ENCODE measurements around the gene IQGAP3. TPM values are rescaled to one million over a fixed set of nuclear protein-coding genes. Genes with fewer than 3 reads are reported as not detected.

IQGAP3 gene
- total RNA-seq, 1 donor from 2014 or later, result 4.6 TPM

DNA sequence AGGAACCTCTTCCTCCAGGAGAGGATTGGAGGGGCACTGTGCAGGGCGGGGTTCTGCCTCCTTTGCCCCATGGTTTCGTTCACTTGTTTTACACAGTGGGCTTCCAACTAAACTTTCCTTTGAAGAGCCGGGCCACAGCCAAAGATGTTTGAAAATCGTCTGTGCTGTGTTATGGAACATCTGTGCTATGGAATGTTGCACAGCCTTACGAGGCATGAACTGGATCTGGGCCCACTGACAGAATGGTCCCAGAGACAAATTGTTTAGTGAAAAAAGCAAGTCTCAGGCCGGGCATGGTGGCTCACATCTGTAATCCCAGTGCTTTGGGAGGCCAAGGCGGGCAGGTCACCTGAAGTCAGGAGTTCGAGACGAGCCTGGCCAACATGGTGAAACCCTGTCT is 59.2 kb downstream of the IQGAP3 start:
- no peak for DNase-seq (ENCODE audit: low spot score)

DNA sequence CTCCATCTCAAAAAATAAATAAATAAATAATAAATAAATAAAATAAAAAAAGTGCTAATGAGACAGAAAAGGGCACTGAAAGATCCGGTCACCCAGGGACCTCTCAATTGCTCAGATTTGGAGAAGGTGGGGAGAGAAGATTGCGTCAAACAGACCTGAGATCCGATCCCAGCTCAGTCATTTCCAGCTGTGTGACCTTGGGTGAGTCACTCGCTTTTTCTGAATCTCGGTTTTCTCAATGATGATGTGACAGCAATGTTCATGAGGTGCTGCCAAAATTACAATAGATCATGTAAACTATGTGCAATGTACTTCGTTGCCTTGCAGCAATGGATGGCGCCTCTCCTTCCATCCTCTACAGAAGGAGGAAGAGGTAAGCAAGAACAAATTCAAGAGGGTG is 60.7 kb downstream of the IQGAP3 start:
- DNase-seq (ENCODE audit: low spot score), result no peak

GRCh38 chr1:156510709-156511108 is 61.7 kb downstream of the IQGAP3 start:
- peak; percentile 74 for DNase-seq (ENCODE audit: low spot score)

GRCh38 chr1:156509424-156510034 is 62.8 kb downstream of the IQGAP3 start:
- no peak for DNase-seq (ENCODE audit: low spot score)

- DNase-seq (ENCODE audit: low spot score), result no peak
Observed at GRCh38 chr1:156508955-156509234, 63.5 kb downstream of the IQGAP3 start.

DNA sequence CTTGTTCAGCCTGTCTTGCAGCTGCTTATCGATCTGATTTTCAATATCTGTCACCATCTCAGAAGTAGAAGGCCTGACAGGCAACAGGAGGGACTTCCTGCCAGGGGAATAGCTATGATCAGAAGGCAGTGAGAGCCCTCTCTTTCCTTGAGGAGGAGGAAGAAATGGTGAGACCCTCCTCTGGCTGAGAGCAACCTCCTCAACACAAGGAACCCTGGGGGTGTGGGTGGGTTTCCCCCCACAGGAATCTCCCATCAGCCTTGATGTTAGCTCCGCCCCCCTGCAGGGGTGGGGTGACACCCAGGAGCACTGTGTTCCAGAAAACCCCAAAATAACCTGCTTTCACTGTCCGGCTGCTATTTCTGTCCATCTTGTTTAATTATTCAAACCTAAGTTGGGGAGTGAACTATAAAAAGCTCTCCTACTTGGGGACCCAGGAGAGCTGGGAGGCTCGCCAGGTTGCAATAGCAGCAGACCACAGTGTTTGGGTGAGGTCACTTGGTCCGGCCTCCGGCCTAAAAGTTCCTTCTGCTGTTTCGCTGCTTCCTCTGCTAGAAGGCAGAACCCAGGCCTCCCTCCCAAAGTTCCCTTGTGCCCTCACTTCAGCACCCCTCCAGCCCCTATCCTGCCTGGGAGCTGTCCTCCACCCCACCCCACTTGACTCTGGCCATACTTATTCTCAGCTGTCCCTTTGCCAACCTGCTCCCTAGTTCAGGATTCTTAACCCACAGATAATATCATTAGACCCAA is 64.0 kb downstream of the IQGAP3 start:
- no peak for DNase-seq (ENCODE audit: low spot score)

GRCh38 chr1:156506450-156506849 is 65.9 kb downstream of the IQGAP3 start:
- no peak for DNase-seq (ENCODE audit: low spot score)

DNA sequence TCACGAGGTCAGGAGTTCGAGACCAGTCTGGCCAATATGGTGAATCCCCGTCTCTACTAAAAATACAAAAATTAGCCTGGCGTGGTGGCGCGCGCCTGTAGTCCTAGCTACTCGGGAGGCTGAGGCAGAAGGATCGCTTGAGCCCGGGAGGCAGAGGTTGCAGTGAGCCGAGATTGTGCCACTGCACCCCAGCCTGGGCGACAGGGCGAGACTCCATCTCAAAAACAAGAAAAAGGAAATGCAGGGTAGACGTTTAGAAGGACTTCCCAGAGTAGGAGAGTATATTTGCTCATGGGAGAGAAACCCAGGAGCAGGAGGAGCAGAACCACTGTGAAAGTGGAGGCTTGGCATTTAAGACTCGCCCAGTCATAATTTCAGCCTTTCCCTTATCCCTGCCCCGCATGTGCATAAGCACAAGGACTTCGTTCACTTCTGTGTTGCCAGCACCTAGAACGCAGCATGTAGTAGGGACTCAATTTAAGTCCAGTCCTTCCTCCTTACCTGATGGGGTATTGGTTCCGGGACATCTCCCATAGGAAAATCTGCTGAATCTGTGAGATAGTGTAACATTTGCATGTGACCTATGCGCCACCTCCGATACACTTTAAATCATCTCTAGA is 66.6 kb downstream of the IQGAP3 start:
- no peak for DNase-seq (ENCODE audit: low spot score)

DNA sequence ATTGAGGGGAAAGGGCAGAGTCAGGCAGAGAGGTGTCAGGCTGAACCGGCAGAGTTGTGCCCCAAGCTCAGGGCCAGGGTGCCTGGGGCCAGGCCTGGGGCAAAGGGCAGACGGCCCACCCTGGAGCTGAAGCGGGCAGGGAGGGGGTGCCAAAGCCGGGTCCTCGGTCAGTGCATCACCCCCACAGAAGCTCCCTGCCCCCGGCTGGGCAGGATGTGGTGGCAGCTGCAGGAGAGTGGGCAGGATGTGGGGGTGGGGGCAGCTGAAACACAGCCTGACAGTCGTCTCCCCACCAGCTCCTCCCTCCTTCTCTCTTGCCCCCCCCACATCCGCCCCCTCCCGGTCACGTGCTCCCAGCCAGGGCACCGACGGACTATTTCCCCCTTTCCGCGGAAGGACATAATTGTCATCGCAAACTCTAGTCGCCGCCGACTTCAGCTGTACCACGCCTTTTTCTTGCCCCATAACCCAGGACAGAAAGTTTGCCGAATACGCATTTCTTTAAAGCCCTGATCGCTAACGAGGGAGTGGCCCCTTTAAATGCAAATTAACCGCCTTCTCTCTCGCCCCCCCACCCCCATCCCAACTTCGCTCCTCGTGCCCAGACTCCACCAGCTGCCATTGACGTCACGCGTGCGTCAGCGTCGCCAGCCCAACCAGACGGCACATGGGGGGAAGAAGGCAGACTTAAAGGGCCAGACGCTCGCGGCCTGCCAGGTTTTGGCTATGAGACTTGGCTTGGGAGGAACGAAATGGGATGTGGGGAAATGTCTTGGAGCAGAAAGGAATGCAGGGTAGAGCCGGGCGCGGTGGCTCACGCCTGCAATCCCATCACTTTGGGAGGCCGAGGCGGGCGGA is 67.3 kb downstream of the IQGAP3 start:
- DNase-seq (ENCODE audit: low spot score), result peak; percentile 99

DNA sequence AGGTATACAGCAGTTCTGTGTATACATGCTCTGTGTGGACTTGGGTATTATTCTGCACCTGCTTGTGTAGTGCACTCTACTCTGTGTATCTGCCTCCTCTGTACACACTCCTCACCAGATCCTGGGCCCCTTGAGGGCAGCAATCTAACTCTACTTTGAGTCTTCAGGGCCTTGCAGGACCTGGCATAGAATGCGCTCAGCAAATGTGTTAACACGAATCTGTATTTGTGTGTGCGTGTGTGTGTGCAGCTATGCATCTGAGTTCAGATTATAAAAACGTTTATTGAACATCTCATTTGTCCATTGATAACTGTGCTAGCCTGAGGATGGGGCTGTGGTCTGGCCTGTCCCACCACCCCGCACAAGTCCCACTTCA is 67.9 kb downstream of the IQGAP3 start:
- DNase-seq (ENCODE audit: low spot score), result no peak

DNA sequence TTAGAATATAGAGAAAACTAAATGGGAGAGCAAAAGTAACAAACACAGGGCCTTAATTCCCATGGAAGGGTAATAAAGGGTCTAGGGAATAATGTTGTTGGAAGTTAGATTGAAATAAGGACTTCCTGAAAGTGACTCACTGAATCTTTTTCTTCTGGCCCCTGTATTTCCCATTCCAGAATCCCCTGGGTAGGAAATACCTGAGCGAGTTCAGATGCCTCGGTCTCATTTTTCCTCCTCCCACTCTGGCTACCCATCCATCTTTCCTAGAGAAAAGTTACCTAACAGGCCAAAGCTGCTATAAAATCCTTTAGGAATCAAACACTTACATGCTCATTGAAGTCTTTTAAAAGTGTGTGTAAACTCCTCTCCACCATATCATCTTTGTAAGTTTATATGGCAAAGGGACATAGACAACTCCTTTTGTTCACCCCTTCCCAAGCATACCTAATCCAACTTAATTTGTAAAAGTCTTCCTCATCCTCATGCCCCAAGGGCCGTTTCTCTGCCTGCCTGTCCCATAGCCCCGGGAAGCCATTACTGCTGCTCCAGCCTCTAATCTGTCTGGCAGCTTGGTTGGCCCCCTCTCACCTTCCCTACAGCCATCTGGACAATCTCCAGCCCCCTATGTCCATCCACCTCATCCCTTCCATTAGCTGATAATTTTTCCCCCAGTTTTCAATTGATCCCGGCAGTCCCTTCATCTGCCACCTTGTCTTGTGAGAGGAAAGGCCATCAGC is 68.5 kb downstream of the IQGAP3 start:
- DNase-seq (ENCODE audit: low spot score), result no peak

- peak; percentile 96 for DNase-seq (ENCODE audit: low spot score)
Observed at GRCh38 chr1:156502894-156503697, 69.3 kb downstream of the IQGAP3 start.

DNA sequence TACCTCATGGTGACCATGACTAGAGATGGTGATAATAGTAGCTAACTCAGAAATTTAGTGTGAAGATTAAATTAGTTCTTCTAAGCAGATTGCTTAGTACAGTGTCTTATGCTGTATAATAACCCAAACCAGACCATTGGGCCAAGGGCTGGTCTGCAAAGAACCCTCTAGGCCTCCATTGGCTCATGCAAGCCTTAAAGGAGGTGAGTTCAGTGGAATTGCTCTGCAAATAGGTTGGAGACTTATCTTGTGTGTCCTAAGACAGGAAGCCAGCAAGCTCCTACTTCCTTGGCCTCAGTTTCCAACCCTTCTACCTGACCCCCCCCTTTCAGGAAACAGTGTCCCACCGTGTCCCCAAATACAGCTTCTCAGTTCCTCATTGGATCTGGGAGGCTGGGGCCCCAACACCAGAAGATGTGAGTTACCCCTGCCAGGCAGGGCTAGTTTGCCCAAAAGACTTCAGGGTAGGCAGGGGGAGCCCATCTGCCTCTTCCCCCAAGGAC is 69.9 kb downstream of the IQGAP3 start:
- no peak for DNase-seq (ENCODE audit: low spot score)

DNA sequence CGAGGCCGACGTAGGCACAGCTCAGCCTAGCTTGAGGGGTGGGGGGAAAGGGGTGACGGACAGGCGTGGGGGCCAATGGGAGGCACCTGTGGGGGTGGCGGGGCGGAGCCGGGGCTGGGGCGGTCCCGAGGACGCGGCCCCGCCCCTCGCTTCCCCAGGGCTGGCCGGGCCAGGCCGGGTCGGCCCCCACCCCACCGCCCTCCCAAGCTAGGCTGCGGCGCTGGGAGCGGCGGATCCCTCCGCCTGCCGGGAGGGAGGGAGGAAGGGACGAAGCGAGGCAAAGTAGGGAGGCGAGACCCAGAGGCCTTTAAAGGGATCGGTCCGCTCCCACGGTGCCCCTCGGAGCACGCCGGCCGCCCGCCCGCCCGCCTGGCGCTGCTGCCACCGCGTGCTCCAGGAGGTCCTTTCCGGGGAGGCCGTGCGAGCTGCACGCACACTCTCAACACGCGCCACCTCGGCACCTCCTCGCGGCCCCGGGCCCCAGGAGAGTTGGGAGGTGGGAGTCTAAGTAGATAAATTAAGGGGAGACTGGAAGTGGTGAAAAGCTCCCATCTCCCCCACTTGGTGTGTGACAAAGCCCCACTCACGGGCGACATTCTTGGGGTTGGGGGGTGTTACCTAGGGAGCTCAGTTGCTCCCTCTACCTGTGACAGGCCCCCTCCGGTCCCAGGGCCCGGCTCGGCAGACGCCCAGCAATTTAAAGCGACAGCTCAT is 71.4 kb downstream of the IQGAP3 start:
- DNase-seq (ENCODE audit: low spot score), result peak; percentile 98

DNA sequence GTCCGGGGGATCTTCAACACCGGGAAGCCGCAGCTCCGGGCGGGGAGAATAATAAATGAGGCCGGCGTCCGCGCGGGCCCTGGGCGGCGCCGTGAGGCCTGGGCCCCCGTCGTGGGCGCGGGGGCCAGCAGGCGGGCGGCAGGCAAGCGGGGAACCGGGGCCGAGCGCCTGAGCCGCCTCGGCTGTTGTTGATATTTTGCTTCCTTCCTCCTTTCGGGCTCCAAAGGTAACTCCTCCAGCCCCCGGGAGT is 71.9 kb downstream of the IQGAP3 start, which contains the start of gene MEF2D:
Gene MEF2D, minus strand, starts transcription at position 233 of the 250 bp plus-strand sequence. CDS start 17,483 bp downstream, outside the sequence.
- no peak for DNase-seq (ENCODE audit: low spot score)

DNA sequence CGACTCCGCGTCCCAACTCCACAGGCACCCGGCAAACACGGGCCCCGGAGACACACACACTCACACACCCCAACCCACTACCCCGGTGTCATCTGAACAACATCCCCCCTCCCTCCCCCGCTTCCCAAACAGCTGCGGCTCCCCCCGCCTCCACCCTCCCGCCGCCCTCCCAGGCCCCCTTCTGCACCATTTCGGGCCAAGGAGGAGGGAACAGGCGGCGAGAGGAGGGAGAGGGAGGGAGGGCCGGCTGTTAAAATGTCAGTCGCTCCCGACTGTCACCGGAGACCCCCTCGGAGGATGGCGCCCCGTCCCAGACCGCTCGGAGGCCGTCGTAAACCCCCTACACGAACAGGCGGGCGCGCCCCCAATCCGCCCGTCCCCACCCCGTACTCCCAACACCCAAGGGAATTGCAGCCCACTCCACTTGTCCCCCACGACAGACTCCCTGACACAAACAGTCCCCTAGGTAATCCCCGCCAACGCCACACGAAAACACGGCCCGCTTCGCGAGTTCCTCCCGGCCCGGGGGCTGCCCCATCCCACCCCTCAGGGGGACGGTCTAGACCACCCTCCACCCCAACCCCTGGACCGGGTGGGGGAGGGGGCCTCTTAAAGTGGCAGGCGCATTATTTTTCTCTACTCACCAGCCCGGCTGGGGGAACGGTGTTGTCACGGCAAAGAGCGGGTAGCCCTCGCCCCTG is 72.4 kb downstream of the IQGAP3 start:
- DNase-seq (ENCODE audit: low spot score), result no peak

- DNase-seq (ENCODE audit: low spot score), result no peak
Observed at GRCh38 chr1:156499194-156499841, 73.0 kb downstream of the IQGAP3 start.

DNA sequence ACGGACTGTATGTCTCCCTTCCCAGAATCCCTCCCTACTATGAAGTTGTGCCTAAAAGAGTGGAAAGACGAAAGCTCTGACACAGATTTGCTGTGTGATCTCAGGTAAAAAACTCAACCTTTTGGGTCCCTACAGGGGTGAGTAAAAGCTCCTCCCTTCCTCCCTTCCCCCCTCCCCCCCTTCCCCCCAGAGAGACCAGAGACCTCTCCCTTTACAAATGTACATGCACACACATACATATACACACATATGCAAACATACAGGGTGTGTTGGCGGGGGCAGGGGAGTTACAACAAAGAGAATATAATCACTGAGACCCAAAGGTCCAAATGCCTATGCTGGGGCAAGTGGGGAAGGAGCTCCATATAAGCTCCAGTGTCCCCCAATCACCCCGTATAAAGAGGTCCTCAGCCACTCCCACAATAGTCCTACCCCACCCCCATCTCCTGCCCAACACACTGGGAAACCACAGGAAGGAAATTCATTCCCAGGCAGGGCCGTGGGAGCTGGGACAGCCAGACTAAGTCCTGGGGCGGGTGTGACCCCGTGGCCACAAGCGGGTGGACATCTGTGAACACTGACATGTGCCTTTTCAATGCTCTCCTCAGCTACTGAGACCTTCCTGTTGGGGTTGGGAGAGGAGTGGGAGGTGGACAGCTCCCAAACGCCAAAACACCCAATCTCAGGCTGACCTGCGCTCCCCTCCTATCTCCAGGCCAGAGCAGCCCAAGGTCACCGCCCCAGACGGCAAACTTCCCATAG is 73.8 kb downstream of the IQGAP3 start:
- DNase-seq (ENCODE audit: low spot score), result no peak

Measured in umbilical cord (tissue), 2 donors.